ENCODE measurements around the gene HLF. TPM values are rescaled to one million over a fixed set of nuclear protein-coding genes. Genes with fewer than 3 reads are reported as not detected.

The HLF gene
- total and polyA plus RNA-seq, 2 donors (not counting 3 experiments of a cell fraction or from before 2014, with no cell fraction given) = not detected

GRCh38 chr17:55245986-55246385, 18.8 kb upstream of the HLF start:
- H3K79me2 ChIP-seq (ENCODE audit: control insufficient read depth, insufficient read depth, low read length) = no peaks in the 10 kb centered on the region
- TF ChIP-seq GATA2 (IDR thresholded peaks at IDR 0.05; ENCODE audit: insufficient read depth, insufficient read length, low read depth, low read length) (no peak), CTCF (IDR thresholded peaks at IDR 0.05; ENCODE audit: extremely low read depth in 1 of 2, insufficient read depth in 1 of 2, low read depth in 1 of 2, low read length in 2 of 2) (no peak), EZH2 (IDR thresholded peaks at IDR 0.05; ENCODE audit: borderline replicate concordance, low read depth, low read length, severe bottlenecking) (no peak), POLR2AphosphoS5 (IDR thresholded peaks at IDR 0.05; ENCODE audit: insufficient read depth, low read depth, low read length) (no peak), FOS (IDR thresholded peaks at IDR 0.05; ENCODE audit: borderline replicate concordance, insufficient read depth, low read length) (no peak), POLR2A (IDR thresholded peaks at IDR 0.05; ENCODE audit: low read depth, low read length) (no peak), MYC (IDR thresholded peaks at IDR 0.05; ENCODE audit: low read depth, low read length) (no peak), MAX (IDR thresholded peaks at IDR 0.05; ENCODE audit: insufficient read depth, insufficient read length) (no peak), JUN (IDR thresholded peaks at IDR 0.05; ENCODE audit: borderline replicate concordance, insufficient read depth, insufficient read length, low read depth) (no peak)
- no peaks in the 10 kb centered on the region for H3K9me3 ChIP-seq (replicated peaks; ENCODE audit: control insufficient read depth, insufficient read depth, low read length)
- H3K4me3 ChIP-seq (replicated peaks in 1 of 3; ENCODE audit: insufficient read depth in 1 of 3, low read depth in 1 of 3, low read length in 3 of 3) = no peak overlapping the region
- dilution Hi-C loops (cut with MboI; ENCODE audit: extremely low pct_ligation_motif_present, low sequenced_read_pairs) (no loop called here), intact Hi-C loops (cut with micrococcal nuclease) (no loop called here)
- no peaks in the 10 kb centered on the region for H3K9me1 ChIP-seq (replicated peaks; ENCODE audit: control insufficient read depth, extremely low read depth, insufficient read depth, low read length)
- H4K20me1 ChIP-seq (replicated peaks; ENCODE audit: control insufficient read depth, extremely low read depth, insufficient read depth, low read length) = no peaks in the 10 kb centered on the region
- no peak for DNase-seq (ENCODE audit: low read depth, low spot score)
- no peak overlapping the region for H2AFZ ChIP-seq (ENCODE audit: low read depth, low read length)
- no TSS peak for BruUV-seq (replicated peaks)
- ChIA-PET POLR2A (no interaction called here), CTCF (interaction anchor here (0.6 to 0.7 kb wide), 2 partner anchors 18 to 51 kb away, joined by 3 to 4 read pairs; no protein-coding TSS in a partner anchor)
- H3K27ac ChIP-seq (ENCODE audit: insufficient read depth, low read depth, low read length) = no peak overlapping the region
- H3K4me1 ChIP-seq (ENCODE audit: control insufficient read depth, extremely low read depth, insufficient read depth, low read length) = no peaks in the 10 kb centered on the region
- H3K9ac ChIP-seq (replicated peaks; ENCODE audit: extremely low read depth, insufficient read depth, low read length) = no peak overlapping the region
- no peak overlapping the region for H3K4me2 ChIP-seq (ENCODE audit: insufficient read depth, low read length)
- no peak for FAIRE-seq
- peaks cover 0 to 12% of the 10 kb centered on the region in 2 experiments for H3K27me3 ChIP-seq (ENCODE audit: control insufficient read depth in 2 of 2, insufficient read depth in 2 of 2, low read length in 2 of 2)
- H3K36me3 ChIP-seq (ENCODE audit: control insufficient read depth in 2 of 2, extremely low read depth in 1 of 2, insufficient read depth in 2 of 2, low read length in 2 of 2) = no peaks in the 10 kb centered on the region

All from endothelial cell of umbilical vein (primary cell).